HCT116 (cell line): ENCODE measurements around the gene SLCO4A1. TPM values are rescaled to one million over a fixed set of nuclear protein-coding genes. Genes with fewer than 3 reads are reported as not detected.
A peak's percentile ranks its signal among the peaks of the same experiment; 100 is the strongest.

ENCODE experiments used
- ATAC-seq: fragments of 200-7000 bp; cut with Tn5 transposase; 2 replicates; pipeline ENCODE4 v1.9.1; 2020; ENCODE audit warnings: mild to moderate bottlenecking, moderate library complexity
- BruUV-seq: library from RNA; stranded (reverse); fragments of 400-500 nt; replicated peaks from 2 replicates; lab custom pipeline; 2021; lab: Mats Ljungman, UMichigan
- CTCF ChIA-PET: fragments of 300-600 bp; sonication (Branson Sonifier 250); formaldehyde crosslinking; loops from one replicate; lab custom pipeline; 2021; ENCODE audit warnings: antibody characterized with exemption; lab: Charles Lee
- POLR2A ChIA-PET: fragments of 300-600, 350-600 bp; sonication (Branson Sonifier 250); formaldehyde crosslinking; loops from one replicate; lab custom pipeline; 2021; ENCODE audit warnings: antibody characterized with exemption; lab: Charles Lee
- RAD21 ChIA-PET, 2 experiments: fragments of 300-600 bp; sonication (Branson Sonifier 250); formaldehyde crosslinking; loops; one replicate each; lab custom pipeline; 2023; ENCODE audit warnings: low total read pairs in 2 of 2; ENCODE audit not compliant: uncharacterized antibody in 2 of 2, unreplicated experiment in 2 of 2, low non-redundant PET in 1 of 2; lab: Charles Lee
- DNase-seq: peaks from one replicate; pipeline ENCODE4 v3.0.0-alpha.2; 2010; ENCODE audit warnings: low read depth, low spot score
- H2AFZ ChIP-seq: fragments of 200-600 bp; shearing (Covaris generic), sonication (generic); 2 replicates; pipeline ENCODE4 v1.6.1; 2017; ENCODE audit warnings: low read depth, mixed run types, mixed read lengths, antibody characterized with exemption, low read length; ENCODE audit not compliant: poor library complexity, severe bottlenecking
- H3K27ac ChIP-seq: 2 replicates; pipeline ENCODE4 v1.5.1; 2012; ENCODE audit warnings: low read depth, low read length
- H3K27me3 ChIP-seq: fragments of 200-600 bp; sonication (generic); 2 replicates; pipeline ENCODE4 v1.6.1; 2016; ENCODE audit warnings: mixed run types, low read length, mixed read lengths; ENCODE audit not compliant: insufficient read depth
- H3K36me3 ChIP-seq, 2 experiments: fragments of 200-500 bp in 1 of 2; fragments of 200-600 bp in 1 of 2; sonication (Bioruptor generic) in 1 of 2; sonication (generic) in 1 of 2; 2 replicates each; pipeline versions ENCODE4 v1.5.1 to v1.6.1; 2014 to 2016; ENCODE audit warnings: low read length in 2 of 2, inconsistent platforms in 1 of 2, mixed read lengths in 1 of 2, mixed run types in 1 of 2; ENCODE audit not compliant: insufficient read depth in 2 of 2, control insufficient read depth in 1 of 2
- H3K4me1 ChIP-seq, 2 experiments: fragments of 200-600 bp in 1 of 2; sonication (generic) in 1 of 2; 2 replicates each; pipeline versions ENCODE4 v1.5.1 to v1.6.1; 2012 to 2017; ENCODE audit warnings: low read length in 2 of 2, inconsistent platforms in 1 of 2, mild to moderate bottlenecking in 1 of 2, mixed read lengths in 1 of 2, mixed run types in 1 of 2, moderate library complexity in 1 of 2; ENCODE audit not compliant: insufficient read depth in 2 of 2, control insufficient read depth in 1 of 2
- H3K4me2 ChIP-seq: fragments of 200-600 bp; sonication (generic); 2 replicates; pipeline ENCODE4 v1.6.1; 2017; ENCODE audit warnings: mixed run types, low read length, mixed read lengths
- H3K4me3 ChIP-seq, 2 experiments: fragments of 200-600 bp in 1 of 2; sonication (generic) in 1 of 2; replicated peaks in 1 of 2; 2 replicates each; pipeline ENCODE4 v1.5.1; 2011 to 2016; ENCODE audit warnings: low read length in 2 of 2, control low read depth in 1 of 2, low read depth in 1 of 2, mild to moderate bottlenecking in 1 of 2, mixed read lengths in 1 of 2, mixed run types in 1 of 2
- H3K79me2 ChIP-seq: fragments of 200-600 bp; sonication (generic); 2 replicates; pipeline ENCODE4 v1.6.1; 2017; ENCODE audit warnings: mild to moderate bottlenecking, mixed run types, low read length, moderate library complexity, mixed read lengths; ENCODE audit not compliant: insufficient read depth
- H3K9ac ChIP-seq: fragments of 200-600 bp; sonication (generic); 2 replicates; pipeline ENCODE4 v1.6.1; 2016; ENCODE audit warnings: low read length, mixed read lengths
- H3K9me2 ChIP-seq: fragments of 200-600 bp; sonication (generic), shearing (Covaris generic); 2 replicates; pipeline ENCODE4 v1.6.1; 2017; ENCODE audit warnings: mixed run types, mild to moderate bottlenecking, moderate library complexity; ENCODE audit not compliant: insufficient read depth
- H3K9me3 ChIP-seq, 2 experiments: fragments of 200-500 bp in 1 of 2; fragments of 200-600 bp in 1 of 2; sonication (Bioruptor generic) in 1 of 2; sonication (generic) in 1 of 2; 2 replicates each; pipeline ENCODE4 v1.6.1; 2014 to 2017; ENCODE audit warnings: low read length in 2 of 2, mixed read lengths in 2 of 2, inconsistent platforms in 1 of 2, low read depth in 1 of 2, mild to moderate bottlenecking in 1 of 2, mixed run types in 1 of 2, moderate library complexity in 1 of 2; ENCODE audit not compliant: control insufficient read depth in 1 of 2, insufficient read depth in 1 of 2
- H4K20me1 ChIP-seq: fragments of 200-600 bp; sonication (generic), shearing (Covaris generic); 2 replicates; pipeline ENCODE4 v1.6.1; 2017; ENCODE audit warnings: mixed run types, mild to moderate bottlenecking, moderate library complexity; ENCODE audit not compliant: insufficient read depth
- CBX3 ChIP-seq: IDR thresholded peaks from 2 replicates; pipeline ENCODE4 v1.6.1; 2012; ENCODE audit warnings: low read depth
- CEBPB ChIP-seq: IDR thresholded peaks from 2 replicates; pipeline ENCODE4 v1.6.1; 2012; ENCODE audit warnings: low read depth
- ELF1 ChIP-seq: IDR thresholded peaks from 2 replicates; pipeline ENCODE4 v1.6.1; 2012; ENCODE audit warnings: low read depth, borderline replicate concordance
- FOSL1 ChIP-seq: IDR thresholded peaks from 2 replicates; pipeline ENCODE4 v1.6.1; 2012; ENCODE audit warnings: low read depth
- POLR2AphosphoS5 ChIP-seq: IDR thresholded peaks from 2 replicates; pipeline ENCODE4 v1.6.1; 2011; ENCODE audit warnings: mild to moderate bottlenecking, low read depth, low read length, moderate library complexity
- SRF ChIP-seq: IDR thresholded peaks from 2 replicates; pipeline ENCODE4 v1.6.1; 2012; ENCODE audit warnings: low read depth
- YY1 ChIP-seq: IDR thresholded peaks from 2 replicates; pipeline ENCODE4 v1.6.1; 2011; ENCODE audit warnings: low read length, low read depth, moderate library complexity, mild to moderate bottlenecking; ENCODE audit not compliant: insufficient replicate concordance; ENCODE audit errors: extremely low read depth
- ZFX ChIP-seq: fragments of 450-650 bp; IDR thresholded peaks from 2 replicates; pipeline ENCODE4 v1.6.1; 2017
- ZNF274 ChIP-seq: fragments of 200-500 bp; sonication (Bioruptor generic); IDR thresholded peaks from 2 replicates; pipeline ENCODE4 v1.6.1; 2014; ENCODE audit warnings: mild to moderate bottlenecking, low read depth, low read length, inconsistent platforms
- intact Hi-C: fragments of 100-400 bp; cut with micrococcal nuclease; formaldehyde crosslinking; loops from 2 replicates; pipeline ENCODE4 v1.10.0; 2022
- total RNA-seq: library from RNA; stranded (reverse); gene quantifications from one replicate; pipeline ENCODE4 v1.2.1, GENCODE V29; 2021; ENCODE audit not compliant: unreplicated experiment
- TF ChIP-seq, protein P1 (sequence below): IDR thresholded peaks from 2 replicates; pipeline ENCODE4 v1.6.1; 2011; ENCODE audit warnings: mild to moderate bottlenecking, low read length, moderate library complexity; ENCODE audit not compliant: insufficient replicate concordance; ENCODE audit errors: extremely low read depth
- TF ChIP-seq, protein P2 (sequence below): IDR thresholded peaks from 2 replicates; pipeline ENCODE4 v1.6.1; 2012

Gene SLCO4A1
- total RNA-seq, 1 experiment from 2014 or later = 107 TPM

DNA sequence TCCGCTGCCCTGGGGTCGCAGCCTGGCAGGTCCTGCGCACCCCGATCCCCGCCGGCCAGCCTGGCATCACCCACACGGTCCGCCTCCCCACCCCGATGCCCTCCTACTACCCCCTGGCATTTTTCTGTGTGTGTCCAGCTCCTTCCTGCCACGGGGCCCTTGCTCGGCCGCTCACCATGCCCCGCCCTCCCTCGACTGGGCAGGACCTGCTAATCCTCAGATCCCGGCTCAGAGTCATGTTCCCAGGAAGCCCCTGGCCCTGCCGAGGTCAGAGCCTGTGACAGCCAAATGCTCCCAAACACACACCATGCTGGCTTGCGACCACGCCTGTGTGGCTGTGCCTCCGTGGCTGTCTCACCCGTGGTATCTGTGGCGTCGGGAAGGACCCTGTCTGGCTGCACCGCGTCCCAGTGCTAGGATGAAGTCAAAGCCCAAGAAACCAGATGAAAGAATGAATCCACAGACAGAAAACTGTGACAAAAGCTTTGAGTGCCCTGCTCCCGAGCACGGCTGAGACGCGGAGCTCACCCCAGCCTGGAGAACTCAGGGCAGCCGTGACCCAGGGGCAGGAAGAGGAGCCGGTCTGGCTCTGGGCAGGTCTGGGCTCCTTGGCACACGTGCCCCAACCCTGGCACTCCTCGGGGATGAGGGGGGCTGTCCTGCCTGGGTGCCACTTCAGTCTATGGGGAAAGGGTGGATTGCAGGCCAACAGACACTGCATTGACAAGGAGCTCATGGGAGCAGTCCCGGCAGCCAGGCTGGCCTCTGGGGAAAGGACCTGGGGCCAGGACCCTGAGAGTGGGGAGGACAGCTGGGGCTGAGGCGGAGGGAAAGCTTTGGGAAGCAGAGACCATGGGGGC is 20.8 kb upstream of the SLCO4A1 start:
- H3K9me2 ChIP-seq = no peaks in the 10 kb centered on the region
- no peaks in the 10 kb centered on the region for H3K36me3 ChIP-seq
- no peaks in the 10 kb centered on the region for H3K27me3 ChIP-seq
- H3K27ac ChIP-seq = peak overlapping the region; percentile 100; the same call in 1 of the 2 replicates
- H4K20me1 ChIP-seq = no peaks in the 10 kb centered on the region
- ChIA-PET POLR2A (no interaction called here), RAD21 (no interaction called here), CTCF (no interaction called here)
- H3K4me3 ChIP-seq = no peak overlapping the region
- peak overlapping the region; percentile 21; the same call in 1 of the 2 replicates for H3K4me2 ChIP-seq
- H2AFZ ChIP-seq = no peak overlapping the region
- ATAC-seq = no peak
- H3K9ac ChIP-seq = peak overlapping the region; percentile 25; the same call in 1 of the 2 replicates
- H3K4me1 ChIP-seq = peaks cover 40 to 73% of the 10 kb centered on the region in 2 experiments
- no peaks in the 10 kb centered on the region for H3K79me2 ChIP-seq
- intact Hi-C loops = no loop called here
- BruUV-seq = no TSS peak
- no peak for DNase-seq
- no peaks in the 10 kb centered on the region for H3K9me3 ChIP-seq
- TF ChIP-seq SRF (no peak), YY1 (no peak), ZFX (no peak), ZNF274 (no peak), POLR2AphosphoS5 (no peak), ELF1 (no peak), CEBPB (no peak), FOSL1 (no peak), CBX3 (no peak)
- TF ChIP-seq, protein P1, sequence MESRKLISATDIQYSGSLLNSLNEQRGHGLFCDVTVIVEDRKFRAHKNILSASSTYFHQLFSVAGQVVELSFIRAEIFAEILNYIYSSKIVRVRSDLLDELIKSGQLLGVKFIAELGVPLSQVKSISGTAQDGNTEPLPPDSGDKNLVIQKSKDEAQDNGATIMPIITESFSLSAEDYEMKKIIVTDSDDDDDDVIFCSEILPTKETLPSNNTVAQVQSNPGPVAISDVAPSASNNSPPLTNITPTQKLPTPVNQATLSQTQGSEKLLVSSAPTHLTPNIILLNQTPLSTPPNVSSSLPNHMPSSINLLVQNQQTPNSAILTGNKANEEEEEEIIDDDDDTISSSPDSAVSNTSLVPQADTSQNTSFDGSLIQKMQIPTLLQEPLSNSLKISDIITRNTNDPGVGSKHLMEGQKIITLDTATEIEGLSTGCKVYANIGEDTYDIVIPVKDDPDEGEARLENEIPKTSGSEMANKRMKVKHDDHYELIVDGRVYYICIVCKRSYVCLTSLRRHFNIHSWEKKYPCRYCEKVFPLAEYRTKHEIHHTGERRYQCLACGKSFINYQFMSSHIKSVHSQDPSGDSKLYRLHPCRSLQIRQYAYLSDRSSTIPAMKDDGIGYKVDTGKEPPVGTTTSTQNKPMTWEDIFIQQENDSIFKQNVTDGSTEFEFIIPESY = no peak
- TF ChIP-seq, protein P2, sequence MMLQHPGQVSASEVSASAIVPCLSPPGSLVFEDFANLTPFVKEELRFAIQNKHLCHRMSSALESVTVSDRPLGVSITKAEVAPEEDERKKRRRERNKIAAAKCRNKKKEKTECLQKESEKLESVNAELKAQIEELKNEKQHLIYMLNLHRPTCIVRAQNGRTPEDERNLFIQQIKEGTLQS = no peak
